HL-60 (cell line): Measurements from ENCODE around the gene ZNF600.
"Not testable (repeated sequence)": the region's sequence is repeated elsewhere in the genome, so short reads cannot be mapped to it uniquely, and the experiment has no call there.

ENCODE experiments used
- DNase-seq, 2 experiments: peaks; one replicate each; pipeline ENCODE4 v3.0.0-alpha.2; 2010 to 2020; ENCODE audit warnings: low read depth in 1 of 2, low spot score in 1 of 2
- H3K27ac ChIP-seq: fragments of 250-450 bp; sonication (Bioruptor Pico); replicated peaks from 2 replicates; pipeline ENCODE4 v1.5.1; 2020; ENCODE audit warnings: mild to moderate bottlenecking, moderate library complexity
- H3K27me3 ChIP-seq: fragments of 250-450 bp; sonication (Bioruptor Pico); 2 replicates; pipeline ENCODE4 v1.5.1; 2021; ENCODE audit warnings: mild to moderate bottlenecking, moderate library complexity; ENCODE audit not compliant: insufficient read depth, poor library complexity, severe bottlenecking
- H3K4me3 ChIP-seq: replicated peaks from 2 replicates; pipeline ENCODE4 v1.5.1; 2011; ENCODE audit warnings: mild to moderate bottlenecking, control low read depth, low read length; ENCODE audit not compliant: insufficient read depth
- GABPA ChIP-seq: IDR thresholded peaks from 2 replicates; pipeline ENCODE4 v1.6.1; 2012; ENCODE audit warnings: low read depth
- POLR2AphosphoS5 ChIP-seq: IDR thresholded peaks from 2 replicates; pipeline ENCODE4 v1.6.1; 2012; ENCODE audit warnings: low read depth
- SPI1 ChIP-seq: IDR thresholded peaks from 2 replicates; pipeline ENCODE4 v1.6.1; 2012; ENCODE audit warnings: low read depth, mild to moderate bottlenecking, borderline replicate concordance
- TF ChIP-seq, protein P1 (sequence below): IDR thresholded peaks from 2 replicates; pipeline ENCODE4 v1.6.1; 2012; ENCODE audit warnings: low read depth; ENCODE audit not compliant: insufficient replicate concordance
- TF ChIP-seq, protein P2 (sequence below): IDR thresholded peaks from one replicate; pipeline ENCODE4 v1.5.1; 2011; ENCODE audit warnings: low read length, control low read depth, inconsistent platforms; ENCODE audit not compliant: insufficient read depth

ZNF600 gene

DNA sequence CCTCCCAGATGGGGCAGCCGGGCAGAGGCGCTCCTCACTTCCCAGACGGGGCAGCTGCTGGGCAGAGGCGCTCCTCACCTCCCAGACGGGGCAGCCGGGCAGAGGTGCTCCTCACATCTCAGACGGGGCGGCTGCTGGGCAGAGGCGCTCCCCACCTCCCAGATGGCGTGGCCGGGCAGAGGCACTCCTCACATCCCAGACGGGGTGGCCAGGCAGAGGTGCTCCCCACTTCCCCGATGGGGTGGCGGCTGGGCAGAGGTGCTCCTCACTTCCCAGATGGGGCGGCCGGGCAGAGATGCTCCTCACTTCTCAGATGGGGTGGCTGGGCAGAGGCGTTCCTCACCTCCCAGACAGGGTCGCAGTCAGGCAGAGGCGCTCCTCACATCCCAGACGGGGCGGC is 66.0 kb downstream of the ZNF600 start:
- H3K27me3 ChIP-seq, H3K27ac ChIP-seq, H3K4me3 ChIP-seq, DNase-seq: not testable (repeated sequence)

DNA sequence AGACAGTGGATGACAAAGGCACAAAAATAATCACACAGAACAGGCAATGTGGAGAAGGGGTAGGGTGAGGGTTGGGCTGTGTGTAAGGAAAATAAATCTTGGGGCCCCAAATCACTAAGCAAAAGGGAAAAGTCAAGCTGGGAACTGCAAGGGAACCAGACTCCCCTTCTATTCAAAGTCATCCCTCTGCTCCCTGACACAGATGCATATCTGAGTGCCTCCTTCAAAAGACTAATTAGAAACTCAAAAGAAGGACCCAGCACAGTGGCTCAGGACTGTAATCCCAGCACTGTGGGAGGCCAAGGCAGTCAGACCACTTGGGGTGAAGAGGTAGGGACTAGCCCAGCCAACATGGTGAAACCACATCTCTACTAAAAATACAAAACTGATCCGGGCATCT is 70.1 kb downstream of the ZNF600 start:
- no peak overlapping the region for H3K27ac ChIP-seq
- H3K4me3 ChIP-seq, result no peak overlapping the region
- TF ChIP-seq SPI1 (no peak), GABPA (no peak), POLR2AphosphoS5 (no peak)
- TF ChIP-seq, protein P1, sequence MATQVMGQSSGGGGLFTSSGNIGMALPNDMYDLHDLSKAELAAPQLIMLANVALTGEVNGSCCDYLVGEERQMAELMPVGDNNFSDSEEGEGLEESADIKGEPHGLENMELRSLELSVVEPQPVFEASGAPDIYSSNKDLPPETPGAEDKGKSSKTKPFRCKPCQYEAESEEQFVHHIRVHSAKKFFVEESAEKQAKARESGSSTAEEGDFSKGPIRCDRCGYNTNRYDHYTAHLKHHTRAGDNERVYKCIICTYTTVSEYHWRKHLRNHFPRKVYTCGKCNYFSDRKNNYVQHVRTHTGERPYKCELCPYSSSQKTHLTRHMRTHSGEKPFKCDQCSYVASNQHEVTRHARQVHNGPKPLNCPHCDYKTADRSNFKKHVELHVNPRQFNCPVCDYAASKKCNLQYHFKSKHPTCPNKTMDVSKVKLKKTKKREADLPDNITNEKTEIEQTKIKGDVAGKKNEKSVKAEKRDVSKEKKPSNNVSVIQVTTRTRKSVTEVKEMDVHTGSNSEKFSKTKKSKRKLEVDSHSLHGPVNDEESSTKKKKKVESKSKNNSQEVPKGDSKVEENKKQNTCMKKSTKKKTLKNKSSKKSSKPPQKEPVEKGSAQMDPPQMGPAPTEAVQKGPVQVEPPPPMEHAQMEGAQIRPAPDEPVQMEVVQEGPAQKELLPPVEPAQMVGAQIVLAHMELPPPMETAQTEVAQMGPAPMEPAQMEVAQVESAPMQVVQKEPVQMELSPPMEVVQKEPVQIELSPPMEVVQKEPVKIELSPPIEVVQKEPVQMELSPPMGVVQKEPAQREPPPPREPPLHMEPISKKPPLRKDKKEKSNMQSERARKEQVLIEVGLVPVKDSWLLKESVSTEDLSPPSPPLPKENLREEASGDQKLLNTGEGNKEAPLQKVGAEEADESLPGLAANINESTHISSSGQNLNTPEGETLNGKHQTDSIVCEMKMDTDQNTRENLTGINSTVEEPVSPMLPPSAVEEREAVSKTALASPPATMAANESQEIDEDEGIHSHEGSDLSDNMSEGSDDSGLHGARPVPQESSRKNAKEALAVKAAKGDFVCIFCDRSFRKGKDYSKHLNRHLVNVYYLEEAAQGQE, result no peak
- TF ChIP-seq, protein P2, sequence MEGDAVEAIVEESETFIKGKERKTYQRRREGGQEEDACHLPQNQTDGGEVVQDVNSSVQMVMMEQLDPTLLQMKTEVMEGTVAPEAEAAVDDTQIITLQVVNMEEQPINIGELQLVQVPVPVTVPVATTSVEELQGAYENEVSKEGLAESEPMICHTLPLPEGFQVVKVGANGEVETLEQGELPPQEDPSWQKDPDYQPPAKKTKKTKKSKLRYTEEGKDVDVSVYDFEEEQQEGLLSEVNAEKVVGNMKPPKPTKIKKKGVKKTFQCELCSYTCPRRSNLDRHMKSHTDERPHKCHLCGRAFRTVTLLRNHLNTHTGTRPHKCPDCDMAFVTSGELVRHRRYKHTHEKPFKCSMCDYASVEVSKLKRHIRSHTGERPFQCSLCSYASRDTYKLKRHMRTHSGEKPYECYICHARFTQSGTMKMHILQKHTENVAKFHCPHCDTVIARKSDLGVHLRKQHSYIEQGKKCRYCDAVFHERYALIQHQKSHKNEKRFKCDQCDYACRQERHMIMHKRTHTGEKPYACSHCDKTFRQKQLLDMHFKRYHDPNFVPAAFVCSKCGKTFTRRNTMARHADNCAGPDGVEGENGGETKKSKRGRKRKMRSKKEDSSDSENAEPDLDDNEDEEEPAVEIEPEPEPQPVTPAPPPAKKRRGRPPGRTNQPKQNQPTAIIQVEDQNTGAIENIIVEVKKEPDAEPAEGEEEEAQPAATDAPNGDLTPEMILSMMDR, result no peak
- no peaks in the 10 kb centered on the region for H3K27me3 ChIP-seq
- no peak for DNase-seq

DNA sequence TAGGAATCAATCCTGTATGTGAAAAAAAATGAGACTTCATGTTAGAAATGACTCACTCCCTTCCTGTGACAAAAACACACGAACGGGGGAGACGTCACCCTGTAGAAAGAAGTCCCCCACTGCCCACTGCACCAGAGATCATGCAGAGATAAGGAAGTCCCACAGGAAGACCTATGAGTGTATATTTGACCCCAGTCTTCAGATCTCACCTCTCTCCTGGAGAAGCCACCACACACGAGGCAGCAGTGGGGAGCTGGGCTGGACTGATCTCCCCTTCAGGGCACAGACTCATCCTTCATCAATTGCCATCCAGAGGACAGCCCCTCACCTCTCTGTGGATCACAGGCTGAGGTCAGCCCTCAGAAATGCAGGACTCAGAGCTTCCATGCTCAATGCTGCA is 70.7 kb downstream of the ZNF600 start:
- not testable (repeated sequence) for H3K4me3 ChIP-seq, DNase-seq, H3K27me3 ChIP-seq

DNA sequence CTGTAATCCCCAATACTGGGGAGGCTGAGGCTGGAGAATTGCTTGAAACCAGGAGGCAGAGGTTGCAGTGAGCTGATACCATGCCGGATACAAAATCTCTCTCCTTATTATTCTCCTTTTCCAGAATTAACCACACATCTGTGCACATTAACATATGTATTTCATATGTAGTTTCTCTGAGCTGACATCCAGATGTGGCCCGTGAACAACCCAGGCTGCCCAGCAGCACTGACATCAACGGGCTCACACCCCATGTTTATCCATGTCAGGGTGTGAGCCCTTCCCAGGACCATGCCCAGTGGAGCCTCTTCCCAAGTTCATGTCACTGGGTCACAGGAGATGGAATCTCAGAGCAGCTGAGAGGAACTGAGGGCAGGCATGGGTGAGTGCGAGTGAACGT is 71.3 kb downstream of the ZNF600 start:
- H3K27ac ChIP-seq, H3K4me3 ChIP-seq, DNase-seq, H3K27me3 ChIP-seq: not testable (repeated sequence)

More for the DNA sequence above, 70.7 kb downstream of the ZNF600 start:
- H3K27ac ChIP-seq, result not testable (repeated sequence)
